DMS79 treated with DMSO at 0.1 percent for 48 hours (cell line): ENCODE data around the gene MT1G.
"Not testable (repeated sequence)": the region's sequence is repeated elsewhere in the genome, so short reads cannot be mapped to it uniquely, and the experiment has no call there.

ENCODE experiments used
- DNase-seq: peaks from one replicate; lab custom pipeline; 2025; lab: John Stamatoyannopoulos, UW

Gene MT1G

GRCh38 chr16:56637814-56638750 lies 29.8 kb downstream of the MT1G start, which contains the start of gene MT1A:
MT1A (plus strand) TSS chr16:56638666; CDS start chr16:56638739, 73 bp downstream.
- peak; percentile 11 for DNase-seq

- DNase-seq, result no peak
Measured at GRCh38 chr16:56636616-56637413, 31.1 kb downstream of the MT1G start.

- no peak for DNase-seq
Measured at GRCh38 chr16:56635441-56635967, 32.4 kb downstream of the MT1G start.

GRCh38 chr16:56634715-56635440 lies 33.0 kb downstream of the MT1G start:
- no peak for DNase-seq

GRCh38 chr16:56633535-56633934 lies 34.3 kb downstream of the MT1G start:
- no peak for DNase-seq

GRCh38 chr16:56632848-56633365 lies 35.0 kb downstream of the MT1G start:
- DNase-seq, result no peak

GRCh38 chr16:56632156-56632847 lies 35.6 kb downstream of the MT1G start, which contains the start of gene MT1M:
MT1M (plus strand) TSS chr16:56632659; CDS start chr16:56632732, 73 bp downstream.
- DNase-seq, result no peak

GRCh38 chr16:56631832-56632155 lies 36.1 kb downstream of the MT1G start:
- no peak for DNase-seq

- no peak for DNase-seq
Measured at GRCh38 chr16:56631197-56631596, 36.7 kb downstream of the MT1G start.

GRCh38 chr16:56630134-56630533 lies 37.7 kb downstream of the MT1G start:
- no peak for DNase-seq

GRCh38 chr16:56629531-56629930 lies 38.3 kb downstream of the MT1G start:
- DNase-seq, result no peak

- no peak for DNase-seq
Measured at GRCh38 chr16:56628486-56629350, 39.1 kb downstream of the MT1G start.

- DNase-seq, result no peak
Measured at GRCh38 chr16:56626685-56627084, 41.2 kb downstream of the MT1G start.

- DNase-seq, result peak; percentile 34
Measured at GRCh38 chr16:56625943-56626654, 41.8 kb downstream of the MT1G start.

- DNase-seq, result peak; percentile 34
Measured at GRCh38 chr16:56625140-56625942, 42.5 kb downstream of the MT1G start, which contains the start of gene MT1E. MT1E (plus strand) TSS chr16:56625781; CDS start chr16:56625852, 71 bp downstream.

GRCh38 chr16:56623637-56624036 lies 44.2 kb downstream of the MT1G start:
- DNase-seq, result no peak

- not testable (repeated sequence) for DNase-seq
Measured at GRCh38 chr16:56623184-56623583, 44.7 kb downstream of the MT1G start.

- not testable (repeated sequence) for DNase-seq
Measured at GRCh38 chr16:56621665-56622445, 46.0 kb downstream of the MT1G start.
